GM12891 (cell line): Measurements from ENCODE around the gene HEATR9.

Source experiments
- DNase-seq: peaks from one replicate; pipeline ENCODE4 v3.0.0; 2011; ENCODE audit warnings: low spot score; ENCODE audit not compliant: insufficient read length
- FAIRE-seq: peaks from 2 replicates; lab custom pipeline; 2011; peaks lifted over from hg19 to GRCh38; lab: Jason Lieb, UNC
- PAX5 ChIP-seq: IDR thresholded peaks from 2 replicates; pipeline ENCODE4 v1.6.1; 2011; ENCODE audit warnings: low read length, moderate library complexity, mild to moderate bottlenecking; ENCODE audit not compliant: insufficient read depth, severe bottlenecking
- POLR2A ChIP-seq: IDR thresholded peaks from 2 replicates; pipeline ENCODE4 v1.6.1; 2011; ENCODE audit warnings: low read depth, low read length, control low read depth
- POLR2AphosphoS5 ChIP-seq: IDR thresholded peaks from 2 replicates; pipeline ENCODE4 v1.6.1; 2011; ENCODE audit warnings: low read depth, low read length, control low read depth
- POU2F2 ChIP-seq: IDR thresholded peaks from 2 replicates; pipeline ENCODE4 v1.6.1; 2011; ENCODE audit warnings: low read depth, mild to moderate bottlenecking, control low read depth, low read length, moderate library complexity
- SPI1 ChIP-seq: IDR thresholded peaks from 2 replicates; pipeline ENCODE4 v1.6.1; 2011; ENCODE audit warnings: low read depth, low read length, control low read depth
- TAF1 ChIP-seq: IDR thresholded peaks from 2 replicates; pipeline ENCODE4 v1.6.1; 2011; ENCODE audit warnings: low read depth, low read length, control low read depth

HEATR9 gene

GRCh38 chr17:35843698-35844097 is 25.0 kb downstream of the HEATR9 start:
- FAIRE-seq (no peak), DNase-seq (no peak)
- no peak for TF ChIP-seq SPI1
- no peak for TF ChIP-seq TAF1
- TF ChIP-seq POU2F2, result no peak
- no peak for TF ChIP-seq PAX5
- TF ChIP-seq POLR2AphosphoS5, result no peak
- no peak for TF ChIP-seq POLR2A

GRCh38 chr17:35842239-35842638 is 26.5 kb downstream of the HEATR9 start:
- no peak for FAIRE-seq
- TF ChIP-seq SPI1 (no peak), POLR2AphosphoS5 (no peak), POLR2A (no peak), POU2F2 (no peak), TAF1 (no peak), PAX5 (no peak)

GRCh38 chr17:35841505-35841904 is 27.2 kb downstream of the HEATR9 start:
- no peak for TF ChIP-seq SPI1
- TF ChIP-seq POLR2A, result no peak
- no peak for TF ChIP-seq PAX5
- TF ChIP-seq TAF1, result no peak
- TF ChIP-seq POU2F2, result no peak
- no peak for TF ChIP-seq POLR2AphosphoS5
- no peak for DNase-seq
- FAIRE-seq, result no peak

More at GRCh38 chr17:35842239-35842638, 26.5 kb downstream of the HEATR9 start:
- DNase-seq, result no peak

GRCh38 chr17:35841101-35841500 is 27.6 kb downstream of the HEATR9 start:
- no peak for FAIRE-seq
- DNase-seq, result no peak

GRCh38 chr17:35825206-35825605 is 43.5 kb downstream of the HEATR9 start:
- TF ChIP-seq SPI1, result no peak
- no peak for TF ChIP-seq POU2F2
- no peak for TF ChIP-seq POLR2A
- TF ChIP-seq PAX5, result no peak
- no peak for TF ChIP-seq TAF1
- no peak for TF ChIP-seq POLR2AphosphoS5
- DNase-seq (no peak), FAIRE-seq (no peak)

More at GRCh38 chr17:35841101-35841500, 27.6 kb downstream of the HEATR9 start:
- TF ChIP-seq POLR2A, result no peak
- TF ChIP-seq POLR2AphosphoS5, result no peak
- no peak for TF ChIP-seq TAF1
- TF ChIP-seq SPI1, result no peak
- no peak for TF ChIP-seq POU2F2
- no peak for TF ChIP-seq PAX5

GRCh38 chr17:35821308-35821707 is 47.4 kb downstream of the HEATR9 start:
- no peak for TF ChIP-seq POLR2AphosphoS5
- no peak for TF ChIP-seq POU2F2
- no peak for TF ChIP-seq SPI1
- no peak for TF ChIP-seq TAF1
- TF ChIP-seq POLR2A, result no peak
- no peak for TF ChIP-seq PAX5
- FAIRE-seq (no peak), DNase-seq (no peak)

- FAIRE-seq (no peak), DNase-seq (no peak)
- TF ChIP-seq PAX5 (no peak), SPI1 (no peak), POU2F2 (no peak), POLR2AphosphoS5 (no peak), POLR2A (no peak), TAF1 (no peak)
These were observed 49.2 kb downstream of the HEATR9 start for GRCh38 chr17:35819455-35819854.

- TF ChIP-seq POLR2AphosphoS5, result no peak
- TF ChIP-seq SPI1, result no peak
- no peak for TF ChIP-seq POLR2A
- no peak for TF ChIP-seq POU2F2
- no peak for TF ChIP-seq TAF1
- no peak for TF ChIP-seq PAX5
- DNase-seq, result no peak
- no peak for FAIRE-seq
These were observed 51.5 kb downstream of the HEATR9 start for GRCh38 chr17:35817196-35817595.

GRCh38 chr17:35816723-35817122 is 52.0 kb downstream of the HEATR9 start:
- DNase-seq (no peak), FAIRE-seq (no peak)
- no peak for TF ChIP-seq POLR2A

GRCh38 chr17:35812456-35812855 is 56.2 kb downstream of the HEATR9 start:
- DNase-seq (no peak), FAIRE-seq (no peak)
- no peak for TF ChIP-seq POLR2A
- TF ChIP-seq PAX5, result no peak
- no peak for TF ChIP-seq SPI1

GRCh38 chr17:35811759-35812158 is 56.9 kb downstream of the HEATR9 start:
- FAIRE-seq (no peak), DNase-seq (no peak)
- no peak for TF ChIP-seq TAF1
- no peak for TF ChIP-seq POU2F2
- TF ChIP-seq POLR2A, result no peak
- TF ChIP-seq POLR2AphosphoS5, result no peak
- TF ChIP-seq SPI1, result no peak
- TF ChIP-seq PAX5, result no peak
